ENCODE data around the gene RNF144A. TPM values are rescaled to one million over a fixed set of nuclear protein-coding genes. Genes with fewer than 3 reads are reported as not detected.

The RNF144A gene
- polyA plus RNA-seq, 1 of the 3 experiments (the other 2 are of a cell fraction): 15.6 TPM

GRCh38 chr2:7030810-7031209, 113.6 kb downstream of the RNF144A start:
- Histone ChIP-seq H3K9ac (no peak overlapping the region), H3K79me2 (ENCODE audit: insufficient read depth) (no peaks in the 10 kb centered on the region), H3K36me3 (replicated peaks in 1 of 2; ENCODE audit: control insufficient read depth in 1 of 2, insufficient read depth in 2 of 2, low read length in 1 of 2) (peaks cover 5 to 57% of the 10 kb centered on the region in 2 experiments), H3K9me3 (no peaks in the 10 kb centered on the region), H3K4me2 (no peak overlapping the region), H3F3A (replicated peaks; ENCODE audit: insufficient read depth) (no peaks in the 10 kb centered on the region), H3K4me1 (ENCODE audit: control insufficient read depth in 1 of 2, insufficient read depth in 2 of 2, low read depth in 1 of 2, low read length in 1 of 2) (peaks cover 0 to 28% of the 10 kb centered on the region in 2 experiments; a peak in 2 of 4 replicates), H3K4me3 (ENCODE audit: low read depth in 2 of 2, low read length in 1 of 2) (no peak overlapping the region), H3K9me2 (no peaks in the 10 kb centered on the region), H3K27me3 (ENCODE audit: insufficient read depth) (no peaks in the 10 kb centered on the region), H4K20me1 (ENCODE audit: insufficient read depth) (no peaks in the 10 kb centered on the region), H2AFZ (ENCODE audit: low read depth) (no peak overlapping the region), H3K27ac (ENCODE audit: low read depth in 2 of 2, low read length in 1 of 2) (no peak overlapping the region)
- no peak for TF ChIP-seq GABPA (IDR thresholded peaks at IDR 0.05; ENCODE audit: low read depth)
- TF ChIP-seq, protein P1, sequence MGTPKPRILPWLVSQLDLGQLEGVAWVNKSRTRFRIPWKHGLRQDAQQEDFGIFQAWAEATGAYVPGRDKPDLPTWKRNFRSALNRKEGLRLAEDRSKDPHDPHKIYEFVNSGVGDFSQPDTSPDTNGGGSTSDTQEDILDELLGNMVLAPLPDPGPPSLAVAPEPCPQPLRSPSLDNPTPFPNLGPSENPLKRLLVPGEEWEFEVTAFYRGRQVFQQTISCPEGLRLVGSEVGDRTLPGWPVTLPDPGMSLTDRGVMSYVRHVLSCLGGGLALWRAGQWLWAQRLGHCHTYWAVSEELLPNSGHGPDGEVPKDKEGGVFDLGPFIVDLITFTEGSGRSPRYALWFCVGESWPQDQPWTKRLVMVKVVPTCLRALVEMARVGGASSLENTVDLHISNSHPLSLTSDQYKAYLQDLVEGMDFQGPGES (IDR thresholded peaks at IDR 0.05; ENCODE audit: low read depth, low read length): no peak
- TF ChIP-seq MXI1 (IDR thresholded peaks at IDR 0.05; ENCODE audit: low read depth, low read length): no peak
- TF ChIP-seq GATA2 (CRISPR knock-in tag; IDR thresholded peaks at IDR 0.05): no peak
- no peak for TF ChIP-seq EZH2phosphoT487 (IDR thresholded peaks at IDR 0.05; ENCODE audit: borderline replicate concordance, low read depth)
- no peak for TF ChIP-seq SIN3A (IDR thresholded peaks at IDR 0.05; ENCODE audit: borderline replicate concordance, low read depth, low read length)
- TF ChIP-seq, protein P2, sequence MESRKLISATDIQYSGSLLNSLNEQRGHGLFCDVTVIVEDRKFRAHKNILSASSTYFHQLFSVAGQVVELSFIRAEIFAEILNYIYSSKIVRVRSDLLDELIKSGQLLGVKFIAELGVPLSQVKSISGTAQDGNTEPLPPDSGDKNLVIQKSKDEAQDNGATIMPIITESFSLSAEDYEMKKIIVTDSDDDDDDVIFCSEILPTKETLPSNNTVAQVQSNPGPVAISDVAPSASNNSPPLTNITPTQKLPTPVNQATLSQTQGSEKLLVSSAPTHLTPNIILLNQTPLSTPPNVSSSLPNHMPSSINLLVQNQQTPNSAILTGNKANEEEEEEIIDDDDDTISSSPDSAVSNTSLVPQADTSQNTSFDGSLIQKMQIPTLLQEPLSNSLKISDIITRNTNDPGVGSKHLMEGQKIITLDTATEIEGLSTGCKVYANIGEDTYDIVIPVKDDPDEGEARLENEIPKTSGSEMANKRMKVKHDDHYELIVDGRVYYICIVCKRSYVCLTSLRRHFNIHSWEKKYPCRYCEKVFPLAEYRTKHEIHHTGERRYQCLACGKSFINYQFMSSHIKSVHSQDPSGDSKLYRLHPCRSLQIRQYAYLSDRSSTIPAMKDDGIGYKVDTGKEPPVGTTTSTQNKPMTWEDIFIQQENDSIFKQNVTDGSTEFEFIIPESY (IDR thresholded peaks at IDR 0.05; ENCODE audit: borderline replicate concordance, low read depth): no peak
- no peak for TF ChIP-seq NRF1 (IDR thresholded peaks at IDR 0.05; ENCODE audit: low read depth, low read length)
- no peak for TF ChIP-seq TCF12 (IDR thresholded peaks at IDR 0.05)
- no peak for TF ChIP-seq NFIC (IDR thresholded peaks at IDR 0.05; ENCODE audit: borderline replicate concordance)
- no peak for TF ChIP-seq RCOR1 (IDR thresholded peaks at IDR 0.05; ENCODE audit: low read length)
- TF ChIP-seq PBX3 (IDR thresholded peaks at IDR 0.05): no peak
- TF ChIP-seq JUND (IDR thresholded peaks at IDR 0.05): no peak
- TF ChIP-seq ELF1 (IDR thresholded peaks at IDR 0.05): no peak
- TF ChIP-seq, protein P3, sequence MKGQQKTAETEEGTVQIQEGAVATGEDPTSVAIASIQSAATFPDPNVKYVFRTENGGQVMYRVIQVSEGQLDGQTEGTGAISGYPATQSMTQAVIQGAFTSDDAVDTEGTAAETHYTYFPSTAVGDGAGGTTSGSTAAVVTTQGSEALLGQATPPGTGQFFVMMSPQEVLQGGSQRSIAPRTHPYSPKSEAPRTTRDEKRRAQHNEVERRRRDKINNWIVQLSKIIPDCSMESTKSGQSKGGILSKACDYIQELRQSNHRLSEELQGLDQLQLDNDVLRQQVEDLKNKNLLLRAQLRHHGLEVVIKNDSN (IDR thresholded peaks at IDR 0.05; ENCODE audit: borderline replicate concordance, low read depth): no peak
- TF ChIP-seq FOSL2 (IDR thresholded peaks at IDR 0.05; ENCODE audit: borderline replicate concordance, low read depth): no peak
- TF ChIP-seq SMC3 (IDR thresholded peaks at IDR 0.05; ENCODE audit: low read depth, low read length): no peak
- TF ChIP-seq TAF1 (IDR thresholded peaks at IDR 0.05; ENCODE audit: borderline replicate concordance, low read depth, low read length): no peak
- no peak for TF ChIP-seq MAX (IDR thresholded peaks at IDR 0.05; ENCODE audit: low read depth)
- TF ChIP-seq RFX5 (IDR thresholded peaks at IDR 0.05; ENCODE audit: low read length): no peak
- CTCF ChIA-PET: interaction anchor here (1.9 to 18.0 kb wide), 4 partner anchors 13 to 136 kb away, joined by 7 to 226 read pairs (median 94); no protein-coding TSS in a partner anchor
- no peak for DNase-seq
- WGBS (ENCODE audit: low lambda C conversion rate): 92% methylated on average over 11 of the region's 11 CpGs
- POLR2A ChIA-PET: interaction anchor here (0.7 to 1.4 kb wide), 2 partner anchors 13 to 1675 kb away, joined by 3 to 5 read pairs; no protein-coding TSS in a partner anchor
